IPS DF 4.7 (cell line): ENCODE measurements around the gene NFATC2IP.

ENCODE experiments used
- DNase-seq: peaks from one replicate; pipeline ENCODE4 v3.0.0-alpha.2; 2013; ENCODE audit warnings: low spot score; ENCODE audit errors: extremely low read depth

The NFATC2IP gene

GRCh38 chr16:28950648-28951409 lies at the start of gene NFATC2IP:
Gene NFATC2IP, plus strand, starts transcription at chr16:28950937. Its CDS starts 75 bp downstream, at chr16:28951012.
- peak; percentile 98 for DNase-seq

- DNase-seq = no peak
Observed at GRCh38 chr16:28901862-28902261, 48.9 kb upstream of the NFATC2IP start.

GRCh38 chr16:28902909-28903308 lies 47.8 kb upstream of the NFATC2IP start:
- DNase-seq = no peak

GRCh38 chr16:28903344-28904042 lies 47.2 kb upstream of the NFATC2IP start:
- no peak for DNase-seq

- DNase-seq = no peak
Observed at GRCh38 chr16:28904363-28904762, 46.4 kb upstream of the NFATC2IP start.

- no peak for DNase-seq
Observed at GRCh38 chr16:28904828-28905227, 45.9 kb upstream of the NFATC2IP start.

GRCh38 chr16:28905229-28905754 lies 45.4 kb upstream of the NFATC2IP start:
- DNase-seq = no peak

GRCh38 chr16:28905800-28906372 lies 44.9 kb upstream of the NFATC2IP start:
- DNase-seq = no peak

GRCh38 chr16:28910086-28911031 lies 40.4 kb upstream of the NFATC2IP start:
- no peak for DNase-seq

GRCh38 chr16:28912558-28912957 lies 38.2 kb upstream of the NFATC2IP start:
- no peak for DNase-seq

GRCh38 chr16:28913946-28914724 lies 36.6 kb upstream of the NFATC2IP start:
- no peak for DNase-seq

GRCh38 chr16:28915181-28915580 lies 35.6 kb upstream of the NFATC2IP start:
- DNase-seq = no peak

GRCh38 chr16:28917095-28917494 lies 33.6 kb upstream of the NFATC2IP start:
- no peak for DNase-seq

GRCh38 chr16:28918698-28919097 lies 32.0 kb upstream of the NFATC2IP start:
- DNase-seq = no peak

GRCh38 chr16:28923231-28923587 lies 27.5 kb upstream of the NFATC2IP start:
- DNase-seq = no peak

GRCh38 chr16:28923652-28924398 lies 26.9 kb upstream of the NFATC2IP start:
- no peak for DNase-seq

- no peak for DNase-seq
Observed at GRCh38 chr16:28924399-28924761, 26.4 kb upstream of the NFATC2IP start.

- peak; percentile 64 for DNase-seq
Observed at GRCh38 chr16:28924762-28925385, 25.9 kb upstream of the NFATC2IP start, which contains the start of gene RABEP2. Gene RABEP2, minus strand, starts transcription at chr16:28925238. Its CDS starts 75 bp downstream, at chr16:28925163.
